Esophagus squamous epithelium (tissue), 5 donors: Measurements from ENCODE around the gene PHLDA2. TPM values are rescaled to one million over a fixed set of nuclear protein-coding genes. Genes with fewer than 3 reads are reported as not detected.
A peak's percentile ranks its signal among the peaks of the same experiment; 100 is the strongest.

ENCODE experiments used
- DNase-seq: peaks from one replicate; lab custom pipeline; 2025; lab: John Stamatoyannopoulos, UW
- H3K27ac ChIP-seq, 4 donors: fragments of 200-600 bp; sonication (generic); one replicate each; pipeline ENCODE4 v1.5.1; 2016 to 2019; ENCODE audit warnings: mild to moderate bottlenecking in 1 of 4
- H3K27me3 ChIP-seq, 4 donors: fragments of 200-600 bp; sonication (generic); 1 replicate in 3 of 4; 2 replicates in 1 of 4; pipeline versions ENCODE4 v1.5.1 to v1.6.0; 2017 to 2021; ENCODE audit warnings: antibody characterized with exemption in 1 of 4
- H3K36me3 ChIP-seq, 3 donors: fragments of 200-600 bp; sonication (generic); one replicate each; pipeline ENCODE4 v1.5.1; 2016 to 2019
- H3K4me1 ChIP-seq, 3 donors: fragments of 200-600 bp; sonication (generic); one replicate each; pipeline ENCODE4 v1.5.1; 2017 to 2019
- H3K4me3 ChIP-seq, 4 donors: fragments of 200-600 bp; sonication (generic); 1 replicate in 3 of 4; 2 replicates in 1 of 4; pipeline ENCODE4 v1.5.1; 2016 to 2019; ENCODE audit warnings: mild to moderate bottlenecking in 2 of 4, moderate library complexity in 1 of 4
- H3K9me3 ChIP-seq, 3 donors: fragments of 200-600 bp; sonication (generic); one replicate each; pipeline ENCODE4 v1.5.1; 2016 to 2019
- CTCF ChIP-seq, 6 experiments: fragments of 450-650 bp in 4 of 6; fragments of 200-600 bp in 2 of 6; sonication (generic) in 2 of 6; IDR thresholded peaks; one replicate each; pipeline ENCODE4 v1.5.1; 2016 to 2019; ENCODE audit warnings: antibody characterized with exemption in 6 of 6, mild to moderate bottlenecking in 4 of 6, moderate library complexity in 4 of 6
- POLR2A ChIP-seq, 4 donors: fragments of 450-650 bp; IDR thresholded peaks; one replicate each; pipeline ENCODE4 v1.6.1; 2017; ENCODE audit warnings: antibody characterized with exemption in 4 of 4, mild to moderate bottlenecking in 4 of 4, moderate library complexity in 3 of 4
- WGBS, 2 donors: methylation state at CpG; one replicate each; pipeline ENCODE4 v1.1.5; 2018; 5-methylcytosine and 5-hydroxymethylcytosine counted together
- intact Hi-C: fragments of 100-400 bp; cut with DNase I; formaldehyde crosslinking; loops from one replicate; pipeline ENCODE4 v1.15.0; 2022
- total RNA-seq, 4 donors: library from RNA; depleted of rRNA; stranded (reverse); fragments of >200 nt; gene quantifications; one replicate each; pipeline ENCODE4 v1.1.0, GENCODE V29; 2016
- donor health status: DM: yes; HTN: yes; CAD: no.

Gene PHLDA2
- total RNA-seq, 4 donors from 2014 or later: 10.2 to 39.2 (median 22.5) TPM

- intact Hi-C loops: no loop called here
- TF ChIP-seq POLR2A (IDR thresholded peaks at IDR 0.05) (no peak), CTCF (IDR thresholded peaks at IDR 0.05) (no peak)
- no peak overlapping the region for H3K27ac ChIP-seq
- H3K36me3 ChIP-seq: no peaks in the 10 kb centered on the region
- H3K9me3 ChIP-seq: no peaks in the 10 kb centered on the region
- DNase-seq: no peak
- WGBS, 2 donors: 69 to 70% methylated on average over 8 to 9 of the region's 9 CpGs
- no peaks in the 10 kb centered on the region for H3K27me3 ChIP-seq
- peaks cover 39 to 57% (median 39%) of the 10 kb centered on the region in 3 donors for H3K4me1 ChIP-seq
- H3K4me3 ChIP-seq: no peak overlapping the region
These were observed 33.2 kb downstream of the PHLDA2 start for GRCh38 chr11:2896047-2896446.

- 78 to 92% methylated on average over 2 to 3 of the region's 4 CpGs for WGBS, 2 donors
- intact Hi-C loops: no loop called here
- Histone ChIP-seq H3K4me1 (peaks cover 32 to 46% (median 33%) of the 10 kb centered on the region in 3 donors), H3K27me3 (no peaks in the 10 kb centered on the region), H3K4me3 (no peak overlapping the region), H3K9me3 (no peaks in the 10 kb centered on the region), H3K27ac (no peak overlapping the region), H3K36me3 (no peaks in the 10 kb centered on the region)
- TF ChIP-seq CTCF (IDR thresholded peaks at IDR 0.05): no peak
- TF ChIP-seq POLR2A (IDR thresholded peaks at IDR 0.05): no peak
- DNase-seq: no peak
These were observed 35.3 kb downstream of the PHLDA2 start for GRCh38 chr11:2893935-2894334.

- intact Hi-C loops: no loop called here
- Histone ChIP-seq H3K27ac (peak overlapping the region; percentile 65 to 79 (median 68)), H3K9me3 (no peaks in the 10 kb centered on the region), H3K4me3 (peak overlapping the region; percentile 18 to 68 (median 48)), H3K36me3 (no peaks in the 10 kb centered on the region), H3K4me1 (peaks cover 26 to 41% (median 38%) of the 10 kb centered on the region in 3 donors), H3K27me3 (no peaks in the 10 kb centered on the region)
- no peak for DNase-seq
- TF ChIP-seq CTCF (IDR thresholded peaks at IDR 0.05) (peak in 2 of 6 experiments; percentile 15 to 32), POLR2A (IDR thresholded peaks at IDR 0.05) (no peak)
- WGBS, 2 donors: 80 to 83% methylated on average over 1 of the region's 4 CpGs
These were observed 36.2 kb downstream of the PHLDA2 start for GRCh38 chr11:2892967-2893528.

- WGBS, 2 donors: 0% methylated on average over 3 to 9 of the region's 34 CpGs
- no peak for DNase-seq
- intact Hi-C loops: no loop called here
These were observed 36.8 kb downstream of the PHLDA2 start for GRCh38 chr11:2892215-2892966.

More at GRCh38 chr11:2892215-2892966, 36.8 kb downstream of the PHLDA2 start:
- Histone ChIP-seq H3K27ac (peak overlapping the region; percentile 65 to 79 (median 68)), H3K4me1 (peaks cover 28 to 43% (median 34%) of the 10 kb centered on the region in 3 donors), H3K36me3 (no peaks in the 10 kb centered on the region), H3K9me3 (no peaks in the 10 kb centered on the region), H3K4me3 (peak overlapping the region; percentile 18 to 68 (median 48)), H3K27me3 (no peaks in the 10 kb centered on the region)
- TF ChIP-seq CTCF (IDR thresholded peaks at IDR 0.05) (peak; percentile 74 to 88 (median 86)), POLR2A (IDR thresholded peaks at IDR 0.05) (no peak)
